ENCODE measurements around the gene MDH1.

- no peak for TF ChIP-seq CTCF (conservative IDR thresholded peaks at IDR 0.05; ENCODE audit: low read length)
- no peak for TF ChIP-seq EZH2phosphoT487 (IDR thresholded peaks at IDR 0.05; ENCODE audit: borderline replicate concordance, low read depth, low read length)
These were observed 50.6 kb downstream of the MDH1 start for GRCh38 chr2:63639344-63639743.
